CD14-positive monocyte (primary cell): ENCODE results near the gene SYNE2. TPM values are rescaled to one million over a fixed set of nuclear protein-coding genes. Genes with fewer than 3 reads are reported as not detected.

Source experiments
- DNase-seq, 3 donors: peaks; one replicate each; pipeline ENCODE4 v3.0.0-alpha.2; 2011 to 2022
- H2AFZ ChIP-seq: 2 replicates; pipeline ENCODE4 v1.6.0; 2012; ENCODE audit warnings: mild to moderate bottlenecking, low read depth, low read length, inconsistent platforms; ENCODE audit not compliant: insufficient read depth, poor library complexity, severe bottlenecking
- H3K27ac ChIP-seq, 2 donors: 1 replicate in 1 of 2; 2 replicates in 1 of 2; pipeline ENCODE4 v1.5.1; 2012 to 2013; ENCODE audit warnings: low read length in 2 of 2, control low read depth in 1 of 2, inconsistent platforms in 1 of 2, low read depth in 1 of 2, mild to moderate bottlenecking in 1 of 2
- H3K27me3 ChIP-seq, 2 donors: one replicate each; pipeline versions ENCODE4 v1.6.0 to v1.6.1; 2011 to 2013; ENCODE audit warnings: low read length in 2 of 2; ENCODE audit not compliant: control insufficient read depth in 2 of 2, insufficient read depth in 2 of 2
- H3K36me3 ChIP-seq, 2 donors: replicated peaks in 1 of 2; 1 replicate in 1 of 2; 2 replicates in 1 of 2; pipeline versions ENCODE4 v1.5.1 to v1.6.1; 2012 to 2013; ENCODE audit warnings: low read length in 2 of 2, control low read depth in 1 of 2, inconsistent platforms in 1 of 2, mild to moderate bottlenecking in 1 of 2; ENCODE audit not compliant: insufficient read depth in 2 of 2, control insufficient read depth in 1 of 2
- H3K4me1 ChIP-seq, 2 donors: 1 replicate in 1 of 2; 2 replicates in 1 of 2; pipeline versions ENCODE4 v1.5.1 to v1.6.1; 2012 to 2013; ENCODE audit warnings: low read length in 2 of 2, control low read depth in 1 of 2, inconsistent platforms in 1 of 2, mild to moderate bottlenecking in 1 of 2, moderate library complexity in 1 of 2; ENCODE audit not compliant: insufficient read depth in 2 of 2, control insufficient read depth in 1 of 2
- H3K4me2 ChIP-seq: replicated peaks from 2 replicates; pipeline ENCODE3; 2012; ENCODE audit warnings: low read length, moderate library complexity, mild to moderate bottlenecking; ENCODE audit not compliant: poor library complexity, severe bottlenecking; ENCODE audit errors: extremely low read depth
- H3K4me3 ChIP-seq, 3 experiments: fragments of 200-600 bp in 1 of 3; sonication (generic) in 1 of 3; replicated peaks in 1 of 3; 1 replicate in 2 of 3; 2 replicates in 1 of 3; pipeline ENCODE4 v1.5.1; 2011 to 2013; ENCODE audit warnings: low read length in 3 of 3, mild to moderate bottlenecking in 3 of 3, control low read depth in 2 of 3, low read depth in 2 of 3, inconsistent platforms in 1 of 3, moderate library complexity in 1 of 3
- H3K79me2 ChIP-seq: 2 replicates; pipeline ENCODE4 v1.6.0; 2012; ENCODE audit warnings: mild to moderate bottlenecking, control low read depth, inconsistent platforms, low read length, moderate library complexity; ENCODE audit not compliant: insufficient read depth
- H3K9ac ChIP-seq: 2 replicates; pipeline ENCODE4 v1.6.0; 2017; ENCODE audit warnings: low read length, mild to moderate bottlenecking; ENCODE audit not compliant: insufficient read depth, poor library complexity, severe bottlenecking
- H3K9me3 ChIP-seq, 2 donors: replicated peaks in 1 of 2; 1 replicate in 1 of 2; 2 replicates in 1 of 2; pipeline versions ENCODE4 v1.5.1 to v1.6.1; 2012 to 2013; ENCODE audit warnings: low read length in 2 of 2, control low read depth in 1 of 2; ENCODE audit not compliant: control insufficient read depth in 1 of 2, insufficient read depth in 1 of 2
- H4K20me1 ChIP-seq: 2 replicates; pipeline ENCODE4 v1.6.0; 2012; ENCODE audit warnings: mild to moderate bottlenecking, low read length, control low read depth, moderate library complexity; ENCODE audit not compliant: insufficient read depth
- H3K27ac Mint-ChIP-seq, 7 donors: one replicate each; pipeline ENCODE4 v1.8.0; 2020; ENCODE audit warnings: mild to moderate bottlenecking in 7 of 7, mixed read lengths in 7 of 7, moderate library complexity in 6 of 7, inconsistent platforms in 2 of 7
- H3K27me3 Mint-ChIP-seq, 3 donors: one replicate each; pipeline ENCODE4 v1.8.0; 2021 to 2022; ENCODE audit warnings: low read depth in 3 of 3, mild to moderate bottlenecking in 3 of 3, mixed read lengths in 3 of 3, moderate library complexity in 3 of 3, inconsistent platforms in 1 of 3
- H3K36me3 Mint-ChIP-seq, 2 donors: one replicate each; pipeline ENCODE4 v1.8.0; 2020; ENCODE audit warnings: mixed read lengths in 2 of 2, inconsistent platforms in 1 of 2, mild to moderate bottlenecking in 1 of 2
- H3K4me1 Mint-ChIP-seq: one replicate; pipeline ENCODE4 v1.8.0; 2020; ENCODE audit warnings: mild to moderate bottlenecking, mixed read lengths
- H3K4me3 Mint-ChIP-seq, 2 donors: one replicate each; pipeline ENCODE4 v1.8.0; 2020; ENCODE audit warnings: mild to moderate bottlenecking in 2 of 2, mixed read lengths in 2 of 2, moderate library complexity in 1 of 2
- H3K9me3 Mint-ChIP-seq, 7 donors: one replicate each; pipeline ENCODE4 v1.8.0; 2020 to 2022; ENCODE audit warnings: mixed read lengths in 7 of 7, mild to moderate bottlenecking in 6 of 7, moderate library complexity in 6 of 7, inconsistent platforms in 2 of 7
- WGBS: methylation state at CpG from one replicate; pipeline ENCODE4 v1.1.5; 2013; ENCODE audit warnings: missing lambda C conversion rate; ENCODE audit not compliant: insufficient coverage; 5-methylcytosine and 5-hydroxymethylcytosine counted together
- intact Hi-C, 2 donors: fragments of 100-400 bp; cut with micrococcal nuclease; formaldehyde crosslinking; loops; one replicate each; pipeline versions ENCODE4 v1.15.0 to v1.15.1; 2023
- polyA plus RNA-seq, 3 donors: library from polyadenylated mRNA; depleted of rRNA in 1 of 3; unstranded in 2 of 3; stranded (reverse) in 1 of 3; fragments of 300-500 nt in 2 of 3; fragments of >200 nt in 1 of 3; fragmentation: Illumina TruSeq in 2 of 3; gene quantifications; 1 replicate in 2 of 3; 2 replicates in 1 of 3; pipeline ENCODE4 v1.2.3, GENCODE V29; 2012 to 2021
- TF ChIP-seq, protein P1 (sequence below): fragments of 200-600 bp; IDR thresholded peaks from one replicate; pipeline ENCODE4 v1.8.0; 2022; ENCODE audit warnings: antibody characterized with exemption, mild to moderate bottlenecking

The SYNE2 gene
- polyA plus RNA-seq, 3 donors = 0.06 to 0.46 (median 0.44) TPM

DNA sequence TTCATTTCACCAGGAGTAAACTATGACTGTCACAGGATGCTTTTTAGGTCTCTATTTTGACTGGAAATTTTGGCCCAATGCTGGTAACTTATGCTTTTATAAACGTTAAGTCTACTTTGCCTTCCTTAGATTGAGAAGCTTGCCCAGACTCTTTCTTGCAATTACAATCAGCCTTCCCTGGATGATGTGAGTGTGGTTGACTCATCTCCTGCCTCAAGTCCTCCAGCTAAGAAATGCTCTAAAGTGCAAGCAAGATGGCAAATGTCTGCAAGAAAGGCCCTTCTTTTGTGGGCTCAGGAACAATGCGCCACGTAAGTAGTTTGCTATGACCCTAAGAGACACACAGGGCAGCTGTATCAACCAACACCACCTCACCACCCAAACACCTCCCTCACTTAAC, 96.9 kb downstream of the SYNE2 start:
- no peak for DNase-seq
- H4K20me1 ChIP-seq = no peaks in the 10 kb centered on the region
- H3K27ac Mint-ChIP-seq = no peak overlapping the region
- H2AFZ ChIP-seq = no peak overlapping the region
- intact Hi-C loops = no loop called here
- H3K27me3 ChIP-seq = peaks cover 0 to 3% of the 10 kb centered on the region in 2 donors
- H3K27ac ChIP-seq = no peak overlapping the region
- H3K9me3 Mint-ChIP-seq = peaks cover 0 to under 1% (median 0%) of the 10 kb centered on the region in 7 donors
- H3K9ac ChIP-seq = no peak overlapping the region
- no peak overlapping the region for H3K4me3 ChIP-seq
- no peaks in the 10 kb centered on the region for H3K4me1 ChIP-seq
- H3K36me3 ChIP-seq = no peaks in the 10 kb centered on the region
- H3K4me2 ChIP-seq = no peak overlapping the region
- no peaks in the 10 kb centered on the region for H3K36me3 Mint-ChIP-seq
- TF ChIP-seq, protein P1, sequence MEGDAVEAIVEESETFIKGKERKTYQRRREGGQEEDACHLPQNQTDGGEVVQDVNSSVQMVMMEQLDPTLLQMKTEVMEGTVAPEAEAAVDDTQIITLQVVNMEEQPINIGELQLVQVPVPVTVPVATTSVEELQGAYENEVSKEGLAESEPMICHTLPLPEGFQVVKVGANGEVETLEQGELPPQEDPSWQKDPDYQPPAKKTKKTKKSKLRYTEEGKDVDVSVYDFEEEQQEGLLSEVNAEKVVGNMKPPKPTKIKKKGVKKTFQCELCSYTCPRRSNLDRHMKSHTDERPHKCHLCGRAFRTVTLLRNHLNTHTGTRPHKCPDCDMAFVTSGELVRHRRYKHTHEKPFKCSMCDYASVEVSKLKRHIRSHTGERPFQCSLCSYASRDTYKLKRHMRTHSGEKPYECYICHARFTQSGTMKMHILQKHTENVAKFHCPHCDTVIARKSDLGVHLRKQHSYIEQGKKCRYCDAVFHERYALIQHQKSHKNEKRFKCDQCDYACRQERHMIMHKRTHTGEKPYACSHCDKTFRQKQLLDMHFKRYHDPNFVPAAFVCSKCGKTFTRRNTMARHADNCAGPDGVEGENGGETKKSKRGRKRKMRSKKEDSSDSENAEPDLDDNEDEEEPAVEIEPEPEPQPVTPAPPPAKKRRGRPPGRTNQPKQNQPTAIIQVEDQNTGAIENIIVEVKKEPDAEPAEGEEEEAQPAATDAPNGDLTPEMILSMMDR = no peak
- H3K4me3 Mint-ChIP-seq = no peak overlapping the region
- no peaks in the 10 kb centered on the region for H3K9me3 ChIP-seq
- no peaks in the 10 kb centered on the region for H3K79me2 ChIP-seq
- H3K4me1 Mint-ChIP-seq = no peaks in the 10 kb centered on the region
- WGBS = 93% methylated on average over 2 of the region's 3 CpGs
- H3K27me3 Mint-ChIP-seq = peaks cover 2 to 4% (median 3%) of the 10 kb centered on the region in 3 donors

DNA sequence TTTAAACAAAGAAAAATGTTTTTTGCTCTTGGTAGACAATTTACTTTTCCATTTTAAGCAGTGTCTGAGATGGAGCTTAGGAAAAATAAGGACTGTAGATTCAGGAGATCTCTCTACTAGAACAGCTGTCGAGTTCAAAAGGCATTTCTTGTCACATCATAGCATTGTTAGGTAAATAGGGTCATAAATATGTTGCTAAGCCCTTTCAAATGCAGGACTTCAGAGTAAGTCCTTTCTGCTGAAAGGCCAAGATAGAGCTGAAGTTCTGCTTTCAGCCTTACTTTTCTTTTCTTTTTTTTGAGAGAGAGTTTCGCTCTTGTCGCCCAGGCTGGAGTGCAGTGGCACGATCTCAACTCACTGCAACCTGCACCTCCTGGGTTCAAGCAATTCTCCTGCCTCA, 98.2 kb downstream of the SYNE2 start:
- Mint-ChIP-seq H3K36me3 (no peaks in the 10 kb centered on the region), H3K27me3 (peaks cover 4 to 7% (median 5%) of the 10 kb centered on the region in 3 donors), H3K4me3 (no peak overlapping the region), H3K4me1 (no peaks in the 10 kb centered on the region), H3K9me3 (no peaks in the 10 kb centered on the region), H3K27ac (no peak overlapping the region)
- no peak overlapping the region for H3K4me3 ChIP-seq
- no peak for DNase-seq
- no peak overlapping the region for H3K27ac ChIP-seq
- WGBS = 100% methylated on average over 2 of the region's 4 CpGs
- H3K9ac ChIP-seq = no peak overlapping the region
- H3K4me2 ChIP-seq = no peak overlapping the region
- H3K27me3 ChIP-seq = peaks cover 0 to 3% of the 10 kb centered on the region in 2 donors
- H3K36me3 ChIP-seq = no peaks in the 10 kb centered on the region
- TF ChIP-seq, protein P1 = no peak
- no peaks in the 10 kb centered on the region for H3K4me1 ChIP-seq
- H2AFZ ChIP-seq = no peak overlapping the region
- H3K9me3 ChIP-seq = no peaks in the 10 kb centered on the region
- intact Hi-C loops = no loop called here
- no peaks in the 10 kb centered on the region for H4K20me1 ChIP-seq
- H3K79me2 ChIP-seq = no peaks in the 10 kb centered on the region
